NCI-H1694 treated with DMSO at 0.1 percent for 48 hours (cell line): ENCODE data around the gene PRICKLE1.

Experiments
- DNase-seq: peaks from one replicate; lab custom pipeline; 2025; lab: John Stamatoyannopoulos, UW

PRICKLE1 gene

DNA sequence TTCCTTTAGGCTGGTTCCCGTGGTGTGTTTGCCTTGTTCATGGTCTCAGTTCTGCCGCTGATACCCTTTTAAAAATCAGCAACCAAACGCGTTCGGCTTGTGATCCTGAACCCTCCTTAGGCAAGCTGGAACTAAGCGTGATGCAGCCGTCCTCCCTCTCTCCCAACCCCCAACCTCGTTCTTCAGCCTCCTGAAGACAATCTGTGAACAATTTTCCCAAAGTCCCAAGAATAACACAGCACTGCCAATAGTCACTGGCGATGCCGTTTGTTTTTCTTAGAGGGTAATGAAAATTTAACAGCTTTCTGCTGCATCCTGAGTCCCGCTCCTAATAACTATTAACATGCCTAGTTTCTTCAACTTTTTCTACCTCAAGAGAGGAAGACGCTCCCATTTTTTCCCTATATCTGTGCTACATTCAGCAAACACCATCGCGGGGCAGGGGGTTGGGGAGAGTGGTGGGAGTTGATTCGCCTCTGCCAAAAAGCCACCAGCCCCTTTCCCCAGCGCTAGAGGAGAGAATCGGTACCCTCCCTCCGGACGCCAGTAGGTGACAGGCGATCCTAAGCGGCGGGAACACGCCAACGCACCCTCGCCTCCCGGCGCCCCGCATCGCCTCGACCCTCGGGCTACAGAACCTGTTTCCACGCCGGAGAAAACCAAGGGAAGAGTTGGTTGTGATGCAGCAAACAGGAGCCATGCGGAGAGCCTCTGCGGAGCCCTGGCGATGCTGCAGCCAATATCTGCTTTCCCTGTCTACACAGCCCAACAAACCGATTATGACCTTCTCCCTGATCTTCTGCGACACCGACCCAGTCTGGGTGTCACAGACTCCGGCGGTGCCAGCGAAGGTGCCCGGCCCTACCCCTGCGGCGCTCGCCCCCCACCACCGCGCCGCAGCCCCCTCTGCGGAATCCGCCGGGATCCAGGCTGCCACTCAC, 752 bp downstream of the PRICKLE1 start:
- peak; percentile 19 for DNase-seq

DNA sequence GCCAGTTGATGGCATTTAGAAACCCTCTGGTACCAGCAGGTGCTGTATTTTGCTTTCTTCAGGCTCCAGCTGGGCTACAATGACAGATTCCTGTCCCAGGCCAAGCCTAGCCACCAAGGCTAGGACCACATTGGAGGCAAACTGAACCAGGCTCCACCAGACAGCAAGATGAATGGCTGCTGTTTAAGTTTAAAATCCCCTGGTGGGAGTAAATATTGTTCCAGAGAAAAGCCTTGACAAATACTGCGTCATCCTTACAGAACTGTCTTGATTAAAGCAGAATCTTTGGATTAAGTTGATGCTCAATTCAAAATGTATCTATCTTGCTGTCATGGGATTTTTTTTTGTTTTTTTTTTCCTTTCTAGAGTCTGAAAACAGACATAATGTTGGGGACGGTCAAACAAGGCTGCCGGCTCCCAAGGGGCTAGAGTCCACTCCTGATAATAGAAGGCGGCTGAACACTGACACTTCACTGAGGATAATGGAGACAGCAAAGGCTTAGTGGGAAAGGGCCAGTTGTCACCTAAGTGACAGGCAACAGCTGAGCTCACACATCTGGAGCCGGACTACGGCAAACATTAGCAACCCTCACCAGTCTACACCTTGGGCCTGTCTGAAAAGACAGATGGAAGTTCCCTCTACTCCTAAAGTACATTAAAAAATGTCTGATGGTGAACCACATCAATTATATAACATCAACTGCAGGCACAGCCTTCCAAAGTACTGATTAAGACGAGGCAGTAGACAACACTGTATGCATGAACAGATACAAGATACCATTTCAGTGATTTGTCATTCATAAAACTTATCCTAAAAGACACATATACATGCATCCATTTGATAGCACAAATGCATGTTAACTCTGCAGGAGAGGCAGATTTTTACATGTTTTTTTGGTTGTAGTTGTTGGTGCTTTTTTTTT, 1.7 kb downstream of the PRICKLE1 start:
- no peak for DNase-seq

DNA sequence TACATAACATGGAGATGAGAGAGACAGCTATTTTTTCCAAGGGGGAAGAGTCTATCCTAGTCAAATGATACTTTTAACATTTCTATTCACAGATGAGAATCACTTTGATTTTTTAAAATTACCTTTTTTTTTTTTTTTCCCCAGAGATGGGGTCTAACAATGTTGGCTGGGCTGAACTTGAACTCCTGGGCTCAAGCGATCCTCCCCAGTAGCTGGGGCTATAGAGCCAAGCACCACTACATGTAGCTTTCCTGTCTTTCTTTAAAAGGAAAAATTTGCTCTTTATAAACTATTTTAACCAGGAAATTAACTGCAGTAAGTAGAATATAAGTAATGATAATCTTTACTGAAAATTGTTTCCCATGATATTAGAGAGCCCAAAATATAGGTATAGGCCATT, 3.3 kb downstream of the PRICKLE1 start:
- no peak for DNase-seq

DNA sequence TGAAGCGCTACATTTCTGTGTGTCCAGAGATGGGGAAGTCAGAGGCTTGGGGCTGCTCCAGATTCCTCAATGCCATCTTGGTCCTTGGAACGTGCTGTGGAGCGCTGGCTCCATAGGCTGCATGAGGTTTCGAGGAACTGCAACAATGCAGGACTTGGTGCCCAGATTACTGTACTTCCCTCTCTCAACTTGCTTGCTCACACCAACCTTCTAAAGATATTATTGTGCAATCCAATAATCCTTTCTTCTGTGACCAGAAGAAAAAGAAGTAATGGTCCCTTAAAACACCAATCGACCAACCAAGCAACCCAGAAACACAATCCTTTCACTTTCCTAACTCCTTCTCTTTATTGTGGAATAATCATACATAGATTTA, 3.7 kb downstream of the PRICKLE1 start:
- DNase-seq = no peak

DNA sequence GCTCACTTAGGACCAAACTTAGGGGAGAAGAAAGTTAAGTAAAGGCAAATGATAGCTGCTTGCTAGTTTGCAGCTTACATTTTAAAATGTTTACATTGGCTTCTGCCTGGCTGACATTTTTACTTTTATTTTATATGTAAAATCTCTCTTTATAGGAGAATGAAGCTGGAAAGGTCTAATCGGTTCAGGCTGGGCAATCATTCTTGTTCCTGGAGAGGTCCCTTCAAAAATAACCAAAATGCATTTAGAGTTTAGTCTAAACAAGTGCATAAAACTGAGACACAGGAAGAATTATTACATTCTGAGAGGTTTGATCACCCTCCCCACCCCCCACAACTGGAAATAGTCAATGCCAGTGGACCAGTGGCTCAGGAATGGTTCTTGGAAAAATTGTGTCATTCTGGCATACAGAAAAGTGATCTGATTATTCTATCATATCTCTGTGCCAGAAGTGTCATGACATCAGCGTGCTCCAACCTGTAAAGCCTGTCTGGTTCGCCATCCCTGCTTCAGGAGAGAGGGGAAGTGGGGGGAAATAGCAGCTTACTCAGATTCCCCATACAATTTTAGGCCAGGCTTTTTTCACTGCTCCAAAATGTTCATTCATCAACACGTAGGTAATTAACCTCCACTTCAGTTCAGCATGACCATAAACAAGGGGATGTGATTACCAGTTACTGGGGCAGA, 4.2 kb downstream of the PRICKLE1 start:
- DNase-seq = no peak

DNA sequence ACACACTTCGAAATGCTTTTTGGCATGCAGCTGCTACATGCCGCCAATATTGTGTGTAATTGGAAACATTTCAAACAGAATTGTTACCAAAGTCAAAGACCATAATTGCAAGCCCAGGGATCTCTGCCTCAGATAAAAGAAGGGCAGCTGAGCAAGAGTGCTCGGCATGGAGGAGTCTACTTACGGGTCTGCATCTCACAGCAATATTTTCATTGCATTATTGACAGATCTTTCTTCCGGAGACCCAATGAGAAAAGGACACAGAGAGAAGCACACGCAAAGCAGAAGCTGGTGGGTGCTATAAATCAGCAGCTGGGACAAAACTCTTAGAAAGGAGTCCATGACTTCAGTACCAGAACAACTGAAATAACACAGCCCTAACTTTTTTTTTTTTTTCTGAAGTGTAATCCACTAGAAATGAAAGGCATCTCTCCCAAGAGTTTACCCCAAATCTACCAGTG, 4.9 kb downstream of the PRICKLE1 start:
- no peak for DNase-seq

DNA sequence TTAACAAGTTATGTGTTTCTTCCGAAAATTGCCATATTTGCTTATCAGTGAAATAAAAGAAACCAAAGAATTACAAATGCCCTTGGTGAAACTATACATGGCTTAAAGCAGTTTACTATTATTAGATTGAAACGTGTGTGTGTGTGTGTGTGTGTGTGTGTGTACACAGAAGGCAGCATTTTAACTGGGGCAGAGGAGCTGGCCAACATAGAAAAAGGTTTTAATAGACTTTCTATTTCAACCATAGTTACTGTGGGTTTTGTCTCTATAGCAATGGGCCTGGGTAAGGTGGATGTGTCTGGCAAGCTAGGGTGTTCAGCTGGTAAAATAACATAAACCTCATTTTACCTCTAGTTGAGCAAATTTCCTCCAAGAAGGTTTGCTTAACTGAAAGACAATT, 6.5 kb downstream of the PRICKLE1 start:
- no peak for DNase-seq

DNA sequence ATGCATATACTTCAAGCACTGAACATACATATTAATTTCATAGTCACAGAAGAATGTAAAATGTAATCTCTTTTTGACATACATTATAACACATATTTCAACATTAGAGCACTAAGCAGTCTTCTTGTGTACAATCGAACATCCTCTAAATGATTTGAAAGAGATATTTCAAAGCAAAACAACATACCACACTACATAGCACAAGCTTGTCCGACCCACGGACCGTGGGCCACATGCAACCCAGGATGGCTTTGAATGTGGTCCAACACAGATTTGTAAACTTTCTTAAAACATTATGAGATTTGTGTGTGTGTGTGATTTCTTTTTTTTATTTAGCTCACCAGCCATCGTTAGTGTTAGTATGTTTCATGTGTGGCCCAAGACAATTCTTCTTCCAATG, 7.0 kb downstream of the PRICKLE1 start:
- no peak for DNase-seq

DNA sequence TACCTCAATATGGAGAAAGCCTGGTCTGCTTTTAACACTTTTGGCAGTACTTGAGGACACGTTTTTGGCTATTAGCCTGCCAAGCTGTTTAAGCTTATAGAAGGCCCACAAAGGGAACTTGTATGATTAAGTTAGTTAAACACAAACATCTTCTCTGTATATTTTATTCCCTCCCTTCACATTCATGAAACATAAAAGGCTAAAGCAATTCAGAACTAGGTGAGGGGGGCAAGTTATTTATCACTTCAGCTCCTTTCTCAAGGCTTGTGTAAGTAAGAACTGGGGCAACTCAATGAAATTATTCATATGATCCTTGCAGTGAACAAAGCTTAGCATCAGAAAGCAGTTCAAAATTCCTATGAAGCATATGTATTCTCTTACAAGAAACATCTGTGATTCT, 7.5 kb downstream of the PRICKLE1 start:
- no peak for DNase-seq

DNA sequence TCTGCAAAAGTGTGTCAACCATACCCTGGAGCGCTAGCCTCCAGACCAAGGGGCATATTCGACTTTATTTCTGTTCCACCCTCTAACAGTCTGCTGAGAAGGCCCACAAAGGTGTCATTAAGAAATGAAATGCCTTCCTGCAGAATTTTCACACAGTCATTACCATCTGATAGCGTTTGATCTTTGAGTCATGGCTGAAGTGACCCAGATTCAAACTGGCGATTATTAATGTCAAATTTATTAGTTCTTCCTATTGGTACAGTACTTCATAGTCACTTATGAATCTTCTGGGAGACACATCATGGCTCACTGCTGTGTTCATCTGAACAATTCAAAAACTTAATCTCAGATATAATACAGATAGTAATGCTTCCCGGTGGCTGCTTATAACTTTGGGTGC, 13.2 kb downstream of the PRICKLE1 start:
- DNase-seq = no peak

DNA sequence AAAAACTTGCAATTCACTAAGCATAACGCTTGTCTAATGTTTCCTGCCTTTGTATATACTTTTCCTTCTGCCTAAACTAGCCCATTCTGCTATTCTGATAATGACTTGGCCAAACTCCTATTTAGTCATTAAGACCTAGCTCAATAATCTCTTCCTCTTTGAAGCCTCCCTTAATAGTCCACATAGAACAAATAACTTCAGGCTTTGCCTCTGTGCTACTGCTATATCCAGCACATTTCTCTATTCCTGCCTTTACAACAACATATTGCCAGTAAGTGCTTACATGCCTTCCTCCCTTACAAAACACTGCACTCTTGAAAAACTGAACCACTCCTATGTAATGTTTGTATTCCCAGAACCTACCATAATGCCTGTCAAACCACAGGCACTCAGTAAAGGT, 13.8 kb downstream of the PRICKLE1 start:
- DNase-seq = no peak

DNA sequence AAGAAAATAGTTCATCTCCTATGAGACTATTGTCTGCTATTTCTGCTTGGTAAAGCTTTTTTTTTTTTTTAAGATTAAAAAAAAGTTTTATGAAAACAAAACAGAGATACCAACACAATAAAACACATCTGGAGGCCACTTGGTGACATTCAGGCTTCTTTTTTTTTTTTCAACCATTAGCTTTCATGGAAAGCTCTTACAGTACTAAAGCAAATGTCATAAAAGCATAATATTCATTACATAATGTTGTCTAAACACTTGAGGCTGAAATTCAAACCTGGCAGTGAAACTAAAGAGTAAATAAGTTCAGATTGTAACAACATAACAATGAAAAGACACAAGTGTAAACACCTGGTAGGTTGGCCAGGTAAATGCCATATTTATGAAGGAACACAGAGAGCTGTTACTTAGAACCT, 14.7 kb downstream of the PRICKLE1 start:
- no peak for DNase-seq

DNA sequence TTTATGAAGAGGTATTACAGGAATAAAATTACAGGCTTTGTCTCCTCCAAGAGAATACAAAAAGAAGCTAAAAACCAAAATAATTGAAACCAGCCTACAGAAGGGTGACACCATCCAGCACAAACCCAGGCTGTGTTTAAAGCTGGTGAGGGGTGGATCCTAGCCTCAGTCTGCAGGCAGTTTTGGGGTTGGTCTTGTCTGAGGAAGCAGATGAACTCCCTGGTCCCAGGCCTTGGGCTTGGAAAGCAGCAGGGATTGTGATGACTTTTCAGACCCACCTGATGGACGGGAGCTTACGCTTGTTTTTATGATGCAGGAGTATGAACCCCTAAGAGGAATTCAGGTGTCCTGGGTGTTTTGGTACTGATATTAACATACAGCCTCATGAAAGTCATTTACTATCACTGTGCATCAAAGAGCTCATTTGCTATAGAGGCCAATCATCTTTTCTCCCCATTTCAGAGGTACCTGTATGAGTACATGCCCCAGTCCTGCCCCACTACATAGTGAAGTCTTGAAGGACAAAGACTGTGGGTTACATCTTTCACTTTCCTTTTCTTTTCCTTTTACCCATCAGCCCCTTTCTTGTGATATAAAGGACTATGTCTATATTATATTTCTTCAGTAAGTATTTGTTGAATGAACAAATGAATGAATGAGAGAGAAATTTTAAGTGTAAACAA, 18.1 kb downstream of the PRICKLE1 start:
- DNase-seq = no peak

DNA sequence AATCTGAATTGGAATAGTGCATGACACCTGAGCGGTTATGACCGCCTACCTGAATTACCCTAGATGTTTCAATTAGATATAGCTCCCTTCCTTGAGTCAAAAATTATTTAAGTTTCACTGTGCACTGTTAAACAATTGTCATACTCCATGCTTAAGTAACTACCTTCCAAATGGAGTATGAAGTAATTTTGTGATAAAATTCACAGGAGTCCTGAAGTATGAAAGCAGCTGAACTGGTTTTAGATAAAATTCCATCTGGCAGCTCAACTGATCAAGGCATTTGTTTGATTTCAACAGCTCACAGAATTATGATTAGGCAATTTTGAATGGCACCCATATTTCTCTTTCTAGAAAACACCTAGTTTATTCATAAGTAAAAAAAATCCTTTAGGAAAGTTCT, 19.5 kb downstream of the PRICKLE1 start:
- DNase-seq = no peak

DNA sequence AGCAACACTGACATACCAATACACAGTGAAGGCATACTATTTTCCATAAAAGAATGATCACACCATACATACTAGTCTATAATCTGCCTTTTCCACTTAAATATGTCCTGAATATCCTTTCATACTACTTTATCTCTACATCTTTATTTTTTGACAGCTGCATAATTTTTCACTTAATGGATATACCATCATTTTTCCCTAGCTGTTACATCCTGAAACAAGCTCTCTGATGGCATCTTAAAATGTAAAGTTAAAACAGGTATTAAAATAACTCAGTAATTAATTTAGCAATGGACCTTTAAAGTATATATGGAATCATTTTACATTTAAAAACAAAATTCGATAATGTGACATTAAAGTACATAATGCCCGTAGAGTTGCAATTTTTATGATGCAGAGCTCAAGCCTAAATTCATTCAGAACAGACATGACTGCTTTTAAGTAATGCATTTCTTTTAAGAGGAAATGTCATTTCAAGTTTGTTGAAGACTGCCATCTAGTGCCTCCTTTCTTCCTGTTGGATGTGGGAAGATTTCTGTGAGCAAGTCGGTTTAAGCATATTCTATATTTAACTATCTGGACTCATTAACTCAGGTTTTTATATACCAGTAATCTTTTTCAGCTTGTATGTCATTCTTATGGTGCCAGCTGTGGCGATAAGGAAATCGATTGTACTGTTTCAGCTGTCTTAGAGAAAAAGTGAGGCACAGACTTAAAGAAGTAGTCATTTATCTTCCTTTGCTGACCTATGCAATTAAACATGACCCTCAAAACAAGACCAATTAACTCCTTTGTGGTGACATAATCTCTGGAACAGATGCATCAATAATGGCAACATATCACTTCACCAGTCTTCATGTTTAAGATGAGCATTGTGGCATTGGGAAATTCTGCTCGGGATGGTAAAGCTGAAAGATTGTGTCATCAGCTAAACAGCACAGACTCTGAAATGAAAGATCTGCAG, 20.3 kb downstream of the PRICKLE1 start:
- peak; percentile 38 for DNase-seq

DNA sequence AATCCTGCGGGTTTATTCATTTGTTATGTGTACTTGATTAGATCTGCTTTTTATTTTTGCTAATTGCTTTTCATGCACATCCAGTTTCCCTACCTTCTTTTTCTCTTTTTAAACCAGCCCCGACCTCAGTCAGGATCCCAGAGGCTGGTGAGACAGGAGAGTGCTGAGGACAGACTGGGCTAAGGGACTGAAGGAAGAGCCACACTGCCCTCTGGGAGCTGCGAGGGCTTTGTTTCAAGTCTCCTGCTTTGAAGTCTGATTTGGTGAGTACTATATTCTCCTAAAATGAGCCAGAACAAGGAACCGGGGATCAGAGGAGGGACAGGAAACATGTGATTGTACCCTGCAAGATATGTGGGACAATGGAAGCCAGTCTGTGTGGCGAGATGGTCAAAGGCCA, 23.9 kb downstream of the PRICKLE1 start:
- no peak for DNase-seq

DNA sequence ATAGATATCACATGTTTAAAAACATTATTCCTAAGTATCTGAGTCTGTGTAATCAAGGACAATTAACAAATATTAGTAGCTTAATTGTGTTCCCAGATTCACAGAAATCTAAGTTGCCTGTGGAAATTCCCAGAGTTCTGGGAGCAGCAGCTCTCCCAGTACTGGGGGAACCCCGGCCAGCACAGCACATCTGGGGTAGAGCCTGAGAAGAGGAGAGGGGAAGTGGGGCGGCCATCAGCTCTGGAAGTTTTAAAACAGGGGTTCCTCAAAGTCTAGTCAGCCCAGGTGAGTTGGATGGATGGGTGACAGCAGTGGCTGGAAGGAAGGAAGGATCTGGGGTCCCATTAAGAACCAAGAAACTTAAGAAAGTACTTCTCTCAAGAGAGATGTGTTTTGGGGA, 24.6 kb downstream of the PRICKLE1 start:
- no peak for DNase-seq

DNA sequence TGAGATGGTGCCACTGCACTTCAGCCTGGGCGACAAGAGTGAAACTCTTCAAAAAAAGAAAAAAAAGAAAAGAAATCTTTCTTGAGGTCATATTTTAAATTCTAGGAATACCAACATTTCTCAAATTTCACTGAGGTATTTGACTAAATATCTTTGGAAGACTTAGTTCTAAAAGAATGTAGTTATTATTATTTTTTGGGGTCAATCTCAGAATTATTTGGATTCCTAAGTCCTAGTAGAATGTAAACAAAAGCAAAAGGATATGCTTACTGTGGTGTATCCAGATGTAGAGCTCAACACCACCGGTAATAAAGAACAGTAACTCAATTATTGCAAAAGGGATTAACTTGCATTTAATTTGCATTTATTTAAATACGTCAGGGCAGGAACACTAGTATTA, 25.0 kb downstream of the PRICKLE1 start:
- DNase-seq = no peak

DNA sequence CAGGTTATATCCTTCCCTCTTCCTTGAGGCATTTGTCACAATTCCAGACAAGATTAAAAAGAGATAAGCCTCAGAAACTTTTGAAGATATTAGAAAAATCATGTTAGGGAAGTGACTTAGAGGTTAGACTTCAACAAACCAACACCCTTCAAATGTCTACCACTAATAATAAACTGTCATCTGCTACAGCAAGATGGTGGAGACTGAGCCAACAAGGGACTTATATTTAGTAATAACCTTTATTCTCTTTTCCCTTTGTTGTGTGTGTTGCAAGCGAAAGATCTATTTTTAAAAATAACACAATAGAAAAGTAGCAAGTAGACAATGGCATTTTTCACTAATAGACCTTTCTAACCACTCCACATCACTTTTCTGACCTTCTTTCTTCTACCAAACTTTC, 28.6 kb downstream of the PRICKLE1 start:
- DNase-seq = no peak

DNA sequence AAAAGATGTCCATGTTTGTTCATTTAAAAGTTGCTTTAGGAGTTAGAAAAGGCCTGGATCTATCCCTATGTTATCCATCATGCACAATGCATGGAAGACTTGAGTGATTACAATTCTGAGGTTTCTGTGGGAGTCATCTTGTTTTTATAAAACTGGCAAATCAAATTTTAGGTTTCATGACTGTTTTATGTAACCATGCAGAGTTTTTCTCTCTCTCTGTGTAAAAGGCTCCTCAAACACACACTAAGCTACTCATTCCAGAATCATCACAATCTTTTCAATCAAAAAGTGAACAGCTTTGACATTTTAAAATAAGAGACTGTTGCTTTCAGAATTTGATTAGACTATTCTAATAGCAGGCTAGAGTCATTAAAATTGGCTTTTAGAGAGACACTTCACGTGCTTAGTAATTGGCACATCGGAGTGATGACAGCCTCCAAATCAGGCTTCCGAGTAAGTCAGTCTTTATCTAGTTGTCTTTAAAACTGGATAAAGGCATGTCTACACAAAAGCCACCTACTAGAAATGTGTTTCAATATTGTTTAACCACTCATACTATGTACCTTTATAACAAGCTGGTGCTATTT, 31.9 kb downstream of the PRICKLE1 start:
- no peak for DNase-seq
